Cardiac septum (tissue), 1 donor: ENCODE measurements around the gene KCND3. TPM values are rescaled to one million over a fixed set of nuclear protein-coding genes. Genes with fewer than 3 reads are reported as not detected.
"Not testable (repeated sequence)": the region's sequence is repeated elsewhere in the genome, so short reads cannot be mapped to it uniquely, and the experiment has no call there.

ENCODE experiments used
- DNase-seq: peaks from one replicate; pipeline ENCODE4 v3.0.0-alpha.2; 2020; ENCODE audit warnings: low spot score
- intact Hi-C: fragments of 100-400 bp; cut with DNase I; formaldehyde crosslinking; loops from one replicate; pipeline ENCODE4 v1.14.0; 2022
- total RNA-seq: library from RNA; stranded (reverse); fragmentation: NEBNext Ultra II Directional; extraction: Animal tissue kit (Norgen Biotek cat#: 25700); gene quantifications from one replicate; pipeline ENCODE4 v1.2.1, GENCODE V29; 2021
- donor health status: DM: no; HTN: no; CAD: no.

The KCND3 gene
- total RNA-seq, 1 donor from 2014 or later: 14.2 TPM

DNA sequence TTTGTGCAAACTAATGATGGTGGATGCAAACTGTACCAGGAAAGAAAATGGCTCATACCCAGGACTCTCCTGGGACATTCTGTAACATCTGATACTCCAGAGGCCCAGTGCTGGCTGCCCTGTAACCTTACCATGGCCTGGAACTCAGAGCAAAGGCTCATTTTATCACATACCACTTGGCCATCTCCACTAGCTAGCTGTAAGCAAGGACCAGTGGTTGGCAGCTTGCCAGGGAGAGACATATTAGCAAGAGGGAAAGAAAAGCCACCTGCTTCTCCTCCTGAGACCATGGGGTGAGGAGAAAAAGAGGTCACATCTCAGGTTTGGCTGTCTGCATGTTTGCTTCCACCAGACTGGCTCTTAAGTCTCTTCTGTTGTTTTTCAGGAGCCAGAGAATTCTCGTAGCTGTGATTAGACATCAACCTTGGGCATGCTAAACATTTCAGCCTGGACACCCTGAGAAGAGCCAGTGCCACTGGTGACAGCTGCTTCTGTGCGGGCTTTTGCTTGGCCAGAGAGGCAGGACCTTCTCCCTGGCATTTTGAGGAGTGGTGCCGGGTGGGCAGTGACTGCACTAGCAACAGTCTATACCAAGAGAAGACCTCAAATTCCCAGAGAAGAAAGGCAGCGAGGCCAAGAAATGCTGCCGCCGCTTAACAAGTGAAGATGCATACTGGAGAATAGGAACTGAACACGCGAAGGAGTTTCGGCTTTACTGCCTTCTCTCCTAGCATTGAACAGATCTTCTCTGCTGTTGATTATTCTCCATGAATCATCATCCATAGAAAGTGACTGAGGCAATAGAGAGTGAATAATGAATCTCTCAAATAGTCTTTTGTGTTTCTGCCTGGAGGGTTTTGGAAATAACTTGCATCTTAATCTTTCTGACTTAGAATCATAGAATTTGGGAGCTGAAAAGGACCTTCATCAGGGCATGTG is 243.5 kb downstream of the KCND3 start:
- intact Hi-C loops: no loop called here
- DNase-seq: no peak

DNA sequence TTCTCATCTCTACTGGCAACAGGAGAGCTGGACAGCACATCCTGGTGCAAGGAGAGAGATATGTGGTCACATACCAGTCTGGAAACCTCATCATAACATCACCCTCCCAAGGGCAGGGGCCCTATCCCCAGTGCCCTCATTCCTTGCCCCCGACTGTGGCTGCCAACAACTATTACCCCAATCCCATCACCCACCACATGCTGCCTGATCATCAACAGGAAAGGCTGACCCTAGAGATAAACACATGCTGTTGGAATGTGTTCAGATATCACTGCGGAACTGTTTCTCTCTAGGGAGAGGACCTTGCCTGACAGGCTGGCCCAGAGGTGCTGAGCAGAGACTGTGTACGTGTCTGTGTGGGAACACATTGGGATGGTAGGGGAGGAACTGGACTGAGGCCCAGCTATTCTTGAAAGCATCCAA is 245.8 kb downstream of the KCND3 start:
- no peak for DNase-seq
- intact Hi-C loops: no loop called here

DNA sequence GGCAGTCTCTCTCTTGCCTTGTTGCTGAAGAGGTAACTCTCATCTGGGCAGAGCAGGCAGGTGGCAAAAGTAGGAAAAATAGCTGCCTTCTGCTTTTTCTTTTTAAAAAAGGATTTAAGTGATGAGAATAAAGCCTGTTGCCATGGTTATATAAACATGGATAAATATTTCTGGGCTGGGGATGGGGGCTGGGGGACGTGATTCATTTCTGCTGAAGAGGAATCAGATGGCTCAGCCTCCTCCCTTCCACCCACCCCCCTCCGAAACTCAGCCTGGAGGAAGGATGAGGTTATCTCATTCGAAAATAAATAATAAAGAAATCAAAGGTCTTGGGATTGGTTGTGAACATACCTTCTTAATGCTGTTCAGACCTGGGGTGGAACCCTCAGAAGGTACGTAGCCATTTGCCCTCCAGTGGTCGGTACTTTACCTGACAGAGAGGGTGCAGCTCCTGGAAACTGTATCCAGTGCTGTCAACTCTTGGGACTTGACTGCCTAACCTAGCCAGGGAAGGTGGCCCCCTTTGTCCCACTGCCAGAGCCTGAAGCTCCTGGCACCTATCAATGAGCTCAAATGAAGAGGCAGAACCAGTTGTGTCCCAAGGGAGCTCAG is 246.4 kb downstream of the KCND3 start:
- DNase-seq: no peak
- intact Hi-C loops: no loop called here

DNA sequence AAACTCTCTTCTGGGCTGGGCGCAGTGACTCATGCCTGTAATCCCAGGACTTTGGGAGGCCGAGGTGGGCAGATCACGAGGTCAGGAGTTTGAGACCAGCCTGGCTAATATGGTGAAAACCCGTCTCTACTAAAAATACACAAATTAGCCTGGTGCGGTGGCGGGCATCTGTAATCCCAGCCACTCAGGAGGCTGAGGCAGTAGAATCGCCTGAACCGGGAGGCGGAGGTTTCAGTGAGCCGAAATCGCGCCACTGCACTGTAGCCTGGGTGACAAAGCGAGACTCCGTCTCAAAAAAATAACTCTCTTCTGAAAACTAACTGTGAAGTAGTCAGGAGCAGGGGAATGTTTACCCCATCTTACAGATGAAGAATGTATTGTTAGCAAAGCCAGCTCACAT is 247.2 kb downstream of the KCND3 start:
- DNase-seq, intact Hi-C loops: not testable (repeated sequence)

DNA sequence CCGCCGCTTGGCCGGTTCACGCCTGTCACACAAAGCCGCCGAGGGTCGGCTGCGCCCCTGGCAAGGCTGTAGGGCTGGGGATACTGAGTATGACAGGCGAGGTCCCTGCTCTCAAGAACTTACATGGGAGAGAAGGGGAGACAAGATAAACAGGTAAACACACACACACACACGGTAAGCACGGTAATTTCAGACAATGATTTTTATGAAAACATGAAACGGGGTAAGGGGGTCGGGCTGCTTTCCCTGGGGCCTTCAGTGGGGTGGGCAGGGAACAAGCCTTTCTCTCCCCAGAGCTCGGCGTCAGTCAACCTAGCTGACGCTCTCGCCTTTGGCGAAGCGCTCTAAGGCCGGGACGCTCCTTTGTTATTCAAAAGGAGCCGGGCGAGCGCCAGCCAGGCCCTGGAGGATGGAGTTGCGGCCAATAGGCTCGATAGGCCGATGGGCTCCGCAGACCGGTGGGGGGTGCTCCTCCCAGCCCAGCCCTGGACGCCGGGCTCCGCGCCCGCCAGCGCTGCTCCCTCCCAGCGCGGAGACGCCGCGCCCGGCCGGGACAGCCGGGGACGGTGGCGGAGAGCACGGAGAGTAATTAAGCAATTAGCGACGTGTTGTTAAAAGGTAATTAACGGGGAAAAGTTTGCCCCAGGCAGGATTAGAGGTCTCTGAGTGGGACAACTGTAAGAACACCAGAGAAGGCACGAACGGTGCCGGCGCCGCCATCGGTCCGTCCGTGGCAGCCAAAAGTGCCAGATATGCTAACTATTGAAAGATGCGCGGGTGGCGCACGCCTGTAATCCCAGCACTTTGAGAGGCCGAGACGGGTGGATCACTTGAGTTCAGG is 249.3 kb downstream of the KCND3 start:
- intact Hi-C loops: loop anchor here (1.0 to 5.0 kb wide), 4 partner anchors 15 to 233 kb away; partner anchors contain the start of gene DDX20

DNA sequence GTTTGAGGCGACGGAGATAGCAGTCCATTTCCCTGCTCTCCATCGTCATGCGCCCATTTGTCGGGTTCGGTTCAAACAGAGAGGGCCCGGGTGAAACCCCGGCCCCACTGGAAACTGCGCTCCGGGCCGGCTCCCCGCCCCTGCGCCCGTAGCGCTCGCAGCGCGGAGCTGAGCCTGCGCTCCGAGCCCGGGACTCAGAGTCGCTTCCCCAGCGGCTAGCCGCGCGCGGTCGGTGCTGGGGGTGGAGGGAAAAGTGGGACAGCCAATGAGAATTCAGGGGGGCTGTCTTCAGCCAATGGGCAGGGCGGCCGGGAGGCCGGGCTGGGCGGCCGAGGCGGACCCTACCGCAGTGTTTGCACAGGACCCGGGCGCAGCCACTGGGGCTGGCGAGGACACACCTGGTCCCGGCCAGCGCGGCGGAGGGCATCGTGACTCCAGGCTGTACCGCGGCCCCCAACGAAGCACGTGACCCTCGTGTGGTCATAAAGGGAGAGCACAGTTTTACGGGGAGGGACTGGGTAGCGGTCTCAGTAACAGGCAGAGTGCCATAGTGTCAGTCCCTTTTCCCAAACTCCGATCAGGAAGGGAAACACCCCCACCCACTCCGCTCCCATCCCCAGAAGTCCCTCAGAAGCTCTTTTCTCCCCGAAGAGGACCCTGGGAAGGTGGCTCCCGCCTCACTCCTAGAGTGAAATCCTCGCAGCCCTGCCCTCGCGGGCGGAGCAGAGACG is 250.1 kb downstream of the KCND3 start, which contains the start of gene INKA2:
Gene INKA2 (minus strand): TSS at position 202 of the 731 bp plus-strand sequence. CDS start 153 bp downstream, at position 49.
- peak; percentile 98 for DNase-seq
- intact Hi-C loops: loop anchor here (1.0 to 5.0 kb wide), 4 partner anchors 16 to 232 kb away; partner anchors contain the start of gene DDX20

More for the DNA sequence above, 249.3 kb downstream of the KCND3 start:
- DNase-seq: peak; percentile 86

DNA sequence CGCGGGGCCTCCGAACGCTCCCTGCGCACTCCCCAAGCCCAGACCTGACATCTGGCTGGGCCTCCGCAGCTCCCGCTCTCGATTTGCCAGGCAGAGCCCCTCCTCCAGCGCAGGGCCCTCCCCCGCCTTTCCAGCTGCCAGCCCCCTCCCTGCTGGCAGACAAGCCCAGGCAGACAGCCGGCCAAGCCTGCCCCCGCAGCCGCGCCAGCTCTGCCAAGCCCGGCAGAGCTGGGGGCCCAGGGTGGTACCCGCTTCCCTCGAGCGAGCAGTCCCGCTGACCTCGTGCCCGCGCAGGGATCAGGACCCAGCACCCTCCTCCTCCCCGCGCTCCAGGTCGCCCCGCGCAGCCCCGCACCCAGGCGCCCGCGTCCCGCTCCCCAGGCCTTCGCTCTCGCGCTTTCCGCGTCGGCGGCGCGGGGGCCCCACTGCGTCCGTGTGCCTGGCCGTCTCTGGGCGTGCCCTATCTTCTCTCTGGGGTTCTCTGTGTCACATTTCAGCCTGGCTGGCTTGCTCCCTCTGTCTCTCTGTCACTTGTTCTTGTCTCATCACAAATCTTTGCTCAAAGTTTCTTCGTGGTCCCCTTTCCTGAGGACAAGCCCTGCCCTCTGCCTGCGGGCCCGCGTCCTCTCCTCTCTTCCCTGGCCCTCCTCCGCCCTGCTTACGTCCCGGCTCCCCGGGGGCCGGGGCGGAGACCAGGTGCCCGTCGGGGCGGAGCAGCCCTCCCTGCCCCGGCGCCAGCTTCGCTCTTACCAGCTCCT is 250.9 kb downstream of the KCND3 start:
- peak; percentile 92 for DNase-seq
- intact Hi-C loops: loop anchor here (1.0 to 5.0 kb wide), 4 partner anchors 17 to 231 kb away; partner anchors contain the start of gene DDX20

DNA sequence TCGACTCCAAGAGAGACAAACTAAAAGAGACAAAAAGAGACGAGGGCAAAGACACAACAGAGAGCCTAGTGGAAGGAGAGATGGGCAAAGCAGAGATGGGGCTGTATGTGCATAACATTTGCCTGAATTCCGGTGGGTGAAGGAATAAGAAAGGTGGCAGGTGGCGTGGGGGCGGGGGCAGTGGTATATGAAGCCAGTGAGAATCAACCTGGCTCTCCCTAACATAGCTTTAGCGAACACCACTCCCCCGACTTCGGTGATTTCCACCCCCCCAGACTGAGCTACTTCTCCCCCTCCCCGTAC is 251.4 kb downstream of the KCND3 start:
- intact Hi-C loops: loop anchor here (2.0 to 5.0 kb wide), 3 partner anchors 17 to 231 kb away; no protein-coding TSS in a partner anchor

DNA sequence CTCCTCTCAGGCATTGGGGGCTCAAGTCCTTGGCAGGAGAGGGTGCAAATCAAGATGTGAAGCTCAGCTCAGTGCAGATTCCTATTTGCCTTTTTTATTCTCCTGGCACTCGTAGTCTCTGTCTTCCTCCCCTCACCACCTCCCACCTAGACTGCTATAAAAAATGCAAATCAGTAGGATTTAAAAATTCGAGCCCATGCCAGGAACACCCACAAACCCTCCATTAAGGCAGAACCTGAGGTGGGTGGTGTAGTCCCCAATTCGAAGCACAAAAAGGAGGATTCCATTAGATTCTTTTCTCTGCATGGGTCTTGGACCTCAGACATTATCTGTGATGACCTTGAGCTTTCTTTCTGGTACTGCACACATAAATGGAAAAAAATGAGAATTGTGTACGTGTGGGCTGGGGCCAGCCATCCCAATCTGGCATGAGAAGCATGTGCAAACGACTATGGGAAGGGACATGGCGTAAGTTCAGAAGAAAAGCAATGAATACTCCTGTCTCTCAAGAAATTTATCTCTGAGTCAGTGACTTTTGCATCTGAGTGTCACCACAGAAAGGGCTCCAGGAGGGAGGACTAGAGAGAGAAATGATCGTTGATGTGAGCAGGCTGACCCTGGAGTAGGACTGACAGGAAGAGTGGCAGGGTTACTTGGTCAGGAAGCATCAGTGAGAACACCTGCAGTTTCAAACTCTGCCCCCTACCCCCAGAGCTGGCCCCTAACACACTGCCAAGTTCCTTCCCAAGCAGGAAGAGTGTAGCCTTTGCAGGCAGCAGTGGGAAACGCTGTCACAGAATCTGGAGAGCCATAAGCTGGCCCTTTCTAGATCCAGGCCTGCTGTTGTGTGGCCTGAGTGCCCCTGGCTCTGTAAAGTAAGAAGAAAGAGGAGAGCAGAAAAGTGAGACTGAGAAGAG is 252.0 kb downstream of the KCND3 start:
- no peak for DNase-seq
- intact Hi-C loops: loop anchor here (2.0 to 5.0 kb wide), 3 partner anchors 17 to 230 kb away; no protein-coding TSS in a partner anchor

More for the DNA sequence above, 251.4 kb downstream of the KCND3 start:
- no peak for DNase-seq

DNA sequence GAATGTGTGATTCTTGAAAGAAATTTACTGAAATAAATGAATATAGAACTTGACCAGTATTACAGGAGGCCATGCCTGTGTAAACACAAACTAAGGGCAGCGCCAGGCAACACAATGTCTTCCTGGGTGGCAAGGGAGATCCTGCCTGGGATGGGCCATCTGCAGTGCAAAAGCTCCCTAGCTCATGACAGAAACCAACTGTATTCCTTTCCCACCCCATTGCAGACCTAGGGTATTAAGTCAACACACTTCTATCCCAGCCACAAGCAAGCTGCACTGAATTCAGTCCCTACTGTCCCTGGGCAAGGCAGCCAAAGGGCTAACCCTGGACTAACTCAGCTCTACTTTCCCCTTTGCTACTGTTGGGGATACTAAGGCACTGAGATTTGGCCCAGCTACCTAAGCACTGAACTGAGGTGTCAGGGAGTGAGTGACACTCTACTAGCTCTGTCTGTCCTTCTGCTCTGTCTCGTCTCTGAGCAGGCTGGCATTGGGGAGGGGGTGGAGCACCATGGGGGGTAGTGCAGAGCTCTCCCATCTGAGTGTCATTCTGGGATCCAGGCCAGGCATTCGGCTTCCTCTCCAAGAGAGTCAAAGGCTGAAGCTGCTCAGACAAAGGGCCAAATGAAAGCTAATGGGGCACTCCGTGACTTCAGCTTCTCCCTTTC is 252.8 kb downstream of the KCND3 start:
- peak; percentile 89 for DNase-seq
- intact Hi-C loops: loop anchor here (5.0 kb wide), 2 partner anchors 114 to 229 kb away; no protein-coding TSS in a partner anchor

DNA sequence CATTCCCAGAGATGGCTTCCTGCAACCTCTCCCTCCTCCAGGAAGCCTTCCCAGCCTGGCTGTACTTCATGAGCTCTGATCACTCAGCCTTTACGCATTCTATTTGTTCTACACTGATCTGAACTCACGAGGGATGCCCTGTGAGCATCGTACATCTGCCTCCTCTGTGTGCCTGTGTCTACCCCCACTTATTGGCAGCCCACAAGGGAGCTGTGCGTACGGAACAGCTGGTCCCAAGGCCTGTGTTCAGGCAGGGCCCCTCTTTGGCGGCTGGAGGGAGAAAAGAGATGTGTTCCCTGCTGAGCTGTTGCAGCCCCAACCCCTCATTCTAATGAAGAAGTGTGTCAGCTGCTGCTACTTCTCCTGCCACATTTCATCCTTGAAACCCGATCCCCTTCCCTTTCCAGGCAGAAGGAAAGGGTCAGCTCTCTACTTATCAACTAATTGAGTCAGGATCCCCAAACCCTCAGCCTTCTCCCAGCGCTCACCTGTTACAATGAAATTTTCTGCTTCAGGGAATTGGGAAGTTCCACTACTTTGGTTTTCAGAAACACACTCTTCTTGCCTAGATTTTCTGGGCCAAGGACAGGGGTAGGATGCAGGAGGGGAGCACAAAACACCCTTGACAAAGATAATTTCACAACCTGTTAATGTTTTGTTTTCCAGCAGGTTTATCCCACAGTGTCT is 253.5 kb downstream of the KCND3 start:
- DNase-seq: no peak
- intact Hi-C loops: loop anchor here (5.0 kb wide), 2 partner anchors 114 to 229 kb away; no protein-coding TSS in a partner anchor

DNA sequence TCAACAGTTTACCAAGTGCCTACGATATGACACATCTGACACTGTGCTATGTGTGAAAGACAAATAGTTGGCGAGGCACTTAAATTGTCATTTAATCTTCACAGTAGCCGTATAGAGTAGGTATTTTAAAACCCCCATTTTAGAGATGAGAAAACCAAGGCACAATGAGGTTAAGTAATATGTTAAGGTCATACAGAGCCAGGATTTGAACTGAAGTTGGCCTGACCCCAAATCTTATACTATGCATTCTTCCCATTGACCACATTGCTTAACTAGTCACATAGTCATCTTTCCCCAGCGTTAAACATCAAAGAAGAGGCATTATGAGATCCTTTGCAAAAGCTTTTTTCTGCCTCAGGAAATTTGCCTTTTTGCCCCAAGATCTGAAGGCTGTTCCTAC is 254.1 kb downstream of the KCND3 start:
- intact Hi-C loops: loop anchor here (5.0 kb wide), 2 partner anchors 113 to 228 kb away; no protein-coding TSS in a partner anchor
- no peak for DNase-seq

DNA sequence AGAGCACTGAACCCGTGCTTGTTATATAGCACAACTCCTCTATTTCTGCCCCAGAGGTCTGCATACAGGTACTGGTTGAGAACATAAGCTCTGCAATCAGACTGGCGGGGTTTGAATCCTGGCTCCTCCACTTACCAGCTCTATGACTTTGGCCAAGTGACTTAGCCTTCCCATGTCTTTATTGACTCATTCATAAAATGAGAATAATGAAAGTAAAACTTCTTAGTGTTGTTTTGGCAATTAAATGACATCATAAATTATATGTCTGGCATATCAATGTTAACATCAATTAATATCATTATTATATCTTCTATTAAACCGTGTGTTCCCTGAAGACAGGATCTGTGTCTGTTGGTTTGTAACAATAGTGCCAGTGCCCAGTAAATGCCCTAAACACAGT is 254.6 kb downstream of the KCND3 start:
- DNase-seq: no peak
- intact Hi-C loops: loop anchor here (5.0 kb wide), 2 partner anchors 113 to 228 kb away; no protein-coding TSS in a partner anchor

DNA sequence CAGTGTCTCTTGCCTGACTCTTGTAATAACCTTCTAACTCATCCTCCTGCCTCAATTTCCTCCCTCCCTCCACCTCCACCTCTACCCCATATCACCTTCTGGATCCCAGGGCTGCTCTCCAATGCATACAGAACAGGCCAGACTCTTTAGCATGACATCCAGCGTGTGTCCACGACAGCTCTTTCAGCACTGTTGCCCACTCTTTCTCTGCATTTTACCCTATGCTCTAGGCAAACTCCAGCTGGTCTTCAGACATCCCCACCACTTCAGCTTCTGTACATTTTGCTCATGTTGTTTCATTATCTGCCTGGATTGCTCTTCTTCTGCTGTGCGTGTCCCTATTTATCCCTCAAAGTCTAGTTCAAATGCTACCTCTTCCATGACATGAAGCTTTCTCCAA is 255.0 kb downstream of the KCND3 start:
- no peak for DNase-seq
- intact Hi-C loops: no loop called here

DNA sequence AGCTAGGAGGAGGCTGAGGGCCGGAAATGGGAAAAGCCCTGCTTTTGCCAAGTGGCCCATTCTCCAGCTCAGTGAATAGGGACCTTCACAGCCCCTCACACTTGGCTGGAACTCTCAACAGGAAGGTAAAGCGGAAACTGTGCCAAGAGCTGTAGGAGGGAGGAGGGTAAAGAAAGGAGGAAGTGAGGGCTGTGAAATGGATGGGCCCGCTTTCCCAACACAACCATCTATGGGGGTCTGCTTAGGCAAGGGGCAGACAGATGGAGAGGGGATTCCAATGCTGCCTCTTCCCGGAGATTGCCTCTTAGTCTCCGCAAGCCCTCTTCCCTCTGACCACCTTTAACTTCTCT is 255.5 kb downstream of the KCND3 start:
- intact Hi-C loops: loop anchor here (1.0 kb wide), 1 partner anchor 21 kb away; the partner anchor contains the start of gene DDX20

More for the DNA sequence above, 255.5 kb downstream of the KCND3 start:
- DNase-seq: no peak
